Right ventricle myocardium inferior (tissue), 1 donor: ENCODE results near the gene ZNF513. TPM values are rescaled to one million over a fixed set of nuclear protein-coding genes. Genes with fewer than 3 reads are reported as not detected.
"Not testable (repeated sequence)": the region's sequence is repeated elsewhere in the genome, so short reads cannot be mapped to it uniquely, and the experiment has no call there.

ENCODE experiments used
- ATAC-seq: fragments of 200-7000 bp; cut with Tn5 transposase; one replicate; pipeline ENCODE4 v1.9.1; 2020; ENCODE audit warnings: mild to moderate bottlenecking, moderate library complexity
- DNase-seq: peaks from one replicate; pipeline ENCODE4 v3.0.0; 2021; ENCODE audit errors: missing footprints
- intact Hi-C: fragments of 100-400 bp; cut with DNase I; formaldehyde crosslinking; loops from one replicate; pipeline ENCODE4 v1.11.0; 2022
- total RNA-seq: library from RNA; stranded (reverse); fragmentation: NEBNext Ultra II Directional; extraction: Animal tissue kit (Norgen Biotek cat#: 25700); gene quantifications from one replicate; pipeline ENCODE4 v1.2.1, GENCODE V29; 2021
- donor health status: DM: no; HTN: yes; CAD: no; lungs with severe emphysema.

ZNF513 gene
- total RNA-seq, 1 donor from 2014 or later, result 6.8 TPM

DNA sequence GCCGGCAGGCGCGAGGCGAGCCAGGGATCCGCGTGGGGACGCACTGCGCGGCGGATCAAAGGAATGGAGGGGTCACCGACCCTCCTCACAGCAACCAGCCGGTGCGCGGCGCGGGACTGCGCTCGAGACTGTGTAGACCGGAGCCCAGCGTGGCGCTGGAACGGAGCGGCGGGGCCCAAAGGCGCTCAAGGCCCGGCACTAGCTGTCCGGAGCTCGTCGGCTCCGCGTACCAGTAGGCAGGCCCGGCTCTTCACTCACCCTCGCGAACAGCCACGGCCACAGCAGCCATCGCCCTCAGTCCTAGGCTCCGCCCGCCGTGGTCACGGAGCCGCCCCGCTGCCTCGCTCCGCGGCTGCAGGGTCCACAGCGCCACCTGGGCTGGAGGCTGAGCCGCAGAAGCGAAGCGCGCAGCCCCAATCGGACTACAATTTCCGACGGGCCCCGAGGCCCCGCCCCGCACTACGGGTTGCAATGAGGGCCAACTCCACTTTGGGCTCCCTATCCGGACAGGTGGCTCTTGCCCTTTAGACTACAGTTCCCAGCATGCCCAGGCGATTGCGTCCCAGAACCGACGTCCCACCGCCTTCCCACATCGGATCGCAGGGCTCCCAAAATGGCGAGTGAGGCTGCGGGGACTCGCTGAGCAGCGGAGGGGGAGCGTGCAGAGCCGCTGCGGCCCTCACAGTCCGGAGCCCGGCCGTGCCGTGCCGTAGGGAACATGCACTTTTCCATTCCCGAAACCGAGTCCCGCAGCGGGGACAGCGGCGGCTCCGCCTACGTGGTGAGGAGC lies 10.3 kb downstream of the ZNF513 start, which contains the start of the genes EIF2B4 and SNX17:
Gene EIF2B4 (minus strand): TSS at position 313 of the 790 bp plus-strand sequence. CDS start 24 bp downstream, at position 289.
Gene SNX17 (plus strand): TSS at position 591 of the 790 bp plus-strand sequence. CDS start 128 bp downstream, at position 719.
- peak; percentile 97 for ATAC-seq

DNA sequence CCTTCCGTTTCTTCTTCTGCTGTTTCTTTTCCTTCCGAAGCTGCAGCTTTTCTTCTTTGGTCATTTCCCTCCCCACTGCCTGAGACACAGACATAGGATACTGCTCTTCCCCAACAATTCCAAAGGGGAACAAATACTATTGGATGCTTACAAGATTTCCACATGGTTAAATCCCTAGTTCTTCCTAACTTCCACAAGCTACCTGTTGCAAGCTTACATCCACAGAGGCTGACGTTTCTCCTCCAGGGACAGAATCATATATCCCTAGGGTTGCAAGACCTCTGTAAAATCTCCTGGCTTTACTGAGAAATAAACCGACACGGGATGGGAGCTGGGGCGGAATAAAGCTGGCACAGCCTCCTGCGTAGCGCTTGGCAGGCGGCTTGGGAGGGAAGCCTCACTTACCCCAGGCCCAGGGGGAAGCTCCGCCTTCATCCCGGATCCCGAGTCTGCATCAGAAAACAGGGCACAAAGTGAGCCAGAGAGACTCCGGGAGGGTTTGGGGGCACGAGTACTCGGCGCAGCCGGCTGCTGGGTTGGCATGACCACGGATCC lies 11.0 kb downstream of the ZNF513 start:
- ATAC-seq (peak; percentile 38), DNase-seq (no peak)
- intact Hi-C loops, result loop anchor here (2.0 to 5.0 kb wide), 5 partner anchors 13 to 157 kb away; partner anchors contain the start of genes ATRAID, GTF3C2, MPV17 and NRBP1

More for the DNA sequence above, 10.3 kb downstream of the ZNF513 start, which contains the start of the genes EIF2B4 and SNX17:
- intact Hi-C loops, result loop anchor here (2.0 to 5.0 kb wide), 5 partner anchors 13 to 158 kb away; partner anchors contain the start of genes ATRAID, GTF3C2, MPV17 and NRBP1
- peak; percentile 99 for DNase-seq

DNA sequence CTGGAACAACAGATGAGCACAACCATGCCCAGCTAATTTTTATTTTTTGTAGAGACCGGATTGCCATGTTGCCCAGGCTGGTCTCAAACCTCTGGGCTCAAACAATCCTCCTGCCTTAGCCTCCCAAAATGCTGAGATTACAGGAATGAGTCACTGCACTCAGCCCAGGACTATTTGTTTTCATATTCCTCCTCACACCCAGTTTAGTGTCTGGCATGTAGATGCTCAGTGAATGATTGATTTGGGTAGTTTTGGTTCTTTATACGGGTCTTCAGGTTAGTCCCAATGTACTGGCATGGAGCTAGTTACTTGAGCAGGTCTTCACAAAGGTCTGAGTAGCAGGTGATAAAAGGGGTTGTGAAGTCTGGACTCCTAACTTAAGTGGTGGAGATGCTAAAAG lies 16.6 kb downstream of the ZNF513 start:
- intact Hi-C loops, result no loop called here
- ATAC-seq, result no peak
- DNase-seq, result no peak

DNA sequence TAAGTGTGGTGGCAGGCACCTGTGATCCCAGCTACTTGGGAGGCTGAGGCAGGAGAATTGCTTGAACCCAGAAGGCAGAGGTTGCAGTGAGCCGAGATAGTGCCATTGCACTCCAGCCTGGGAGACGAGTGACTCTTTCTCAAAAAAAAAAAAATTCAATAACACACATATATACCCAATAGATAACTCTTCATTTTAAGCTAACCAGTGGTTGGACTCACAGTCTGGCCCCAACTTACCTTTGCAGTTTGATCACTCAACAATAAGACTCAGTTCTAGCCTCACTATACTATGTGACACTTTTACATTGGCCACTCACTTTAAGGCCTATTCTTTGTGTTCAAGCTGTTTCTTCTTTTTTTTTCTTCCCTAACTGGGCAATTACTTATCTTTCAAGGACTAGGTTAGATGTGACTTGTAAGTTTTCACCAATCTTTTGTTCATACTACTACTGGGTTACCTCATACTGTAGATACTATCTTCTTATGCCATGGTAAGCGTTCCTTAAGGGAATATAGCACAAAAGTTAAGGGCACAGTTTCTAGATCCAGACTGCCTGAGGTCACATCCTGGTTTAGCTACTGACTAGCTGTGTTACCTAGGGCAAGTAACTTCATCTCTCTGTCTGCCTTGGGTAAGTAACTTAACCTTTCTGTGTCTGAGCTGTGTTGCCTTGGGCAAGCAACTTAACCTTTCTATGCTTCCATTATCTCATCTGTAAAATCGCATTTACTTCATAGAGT lies 17.7 kb downstream of the ZNF513 start:
- no peak for DNase-seq
- ATAC-seq, result no peak
- intact Hi-C loops, result no loop called here

DNA sequence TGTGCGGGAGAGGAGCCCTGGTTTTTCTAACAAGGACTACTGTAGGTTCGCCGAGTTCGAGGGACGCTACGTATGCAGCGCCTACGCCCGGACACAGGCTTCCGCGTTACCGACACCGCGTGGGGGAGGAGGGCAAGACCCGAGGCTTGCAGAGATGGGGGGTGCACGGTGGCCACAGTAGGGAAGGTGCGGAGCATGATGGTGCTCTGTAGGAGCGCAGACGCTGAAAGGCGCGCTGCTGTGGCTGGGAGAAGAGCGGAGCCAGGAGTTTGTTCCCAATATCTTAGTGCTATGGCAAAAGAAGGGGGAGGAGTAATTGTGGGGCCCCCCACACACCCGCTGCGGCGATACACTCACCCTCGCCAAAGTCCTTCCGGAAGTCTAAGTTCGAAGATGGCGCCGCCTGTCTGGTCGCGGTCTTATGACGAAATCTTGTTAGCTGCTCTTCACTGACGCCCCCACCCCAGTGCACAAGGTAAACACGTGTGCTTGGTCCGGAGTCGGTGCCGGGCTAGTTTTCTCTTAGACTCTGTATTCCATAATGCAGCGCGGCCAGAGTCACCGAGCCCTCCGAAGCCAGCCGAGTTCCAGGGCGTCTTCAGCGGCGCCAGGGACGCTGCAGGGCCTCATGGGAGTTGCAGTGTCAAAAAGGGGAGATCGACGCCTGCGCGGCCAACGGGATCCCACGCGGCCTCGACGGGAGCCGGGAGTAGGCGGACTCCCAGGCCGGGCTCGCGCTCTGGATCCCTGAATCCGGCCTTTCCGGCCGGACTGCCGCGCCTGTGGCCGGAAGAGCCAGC lies 24.0 kb downstream of the ZNF513 start, which contains the start of gene GTF3C2:
Gene GTF3C2 (minus strand): TSS at position 383 of the 800 bp plus-strand sequence. CDS start 13,210 bp downstream, outside the sequence.
- intact Hi-C loops, result loop anchor here (2.0 kb wide), 1 partner anchor 14 kb away; the partner anchor contains the start of genes EIF2B4 and SNX17
- DNase-seq (peak; percentile 97), ATAC-seq (peak; percentile 97)

- intact Hi-C loops, result loop anchor here (2.0 kb wide), 1 partner anchor 15 kb away; the partner anchor contains the start of genes EIF2B4 and SNX17
- DNase-seq (no peak), ATAC-seq (peak; percentile 6)
Observed at GRCh38 chr2:27356056-27356381, 24.5 kb downstream of the ZNF513 start.

- intact Hi-C loops, result loop anchor here (2.0 kb wide), 1 partner anchor 54 kb away; the partner anchor contains the start of gene PPM1G
- ATAC-seq, result no peak
- DNase-seq, result no peak
Observed at GRCh38 chr2:27354597-27354927, 26.0 kb downstream of the ZNF513 start.

DNA sequence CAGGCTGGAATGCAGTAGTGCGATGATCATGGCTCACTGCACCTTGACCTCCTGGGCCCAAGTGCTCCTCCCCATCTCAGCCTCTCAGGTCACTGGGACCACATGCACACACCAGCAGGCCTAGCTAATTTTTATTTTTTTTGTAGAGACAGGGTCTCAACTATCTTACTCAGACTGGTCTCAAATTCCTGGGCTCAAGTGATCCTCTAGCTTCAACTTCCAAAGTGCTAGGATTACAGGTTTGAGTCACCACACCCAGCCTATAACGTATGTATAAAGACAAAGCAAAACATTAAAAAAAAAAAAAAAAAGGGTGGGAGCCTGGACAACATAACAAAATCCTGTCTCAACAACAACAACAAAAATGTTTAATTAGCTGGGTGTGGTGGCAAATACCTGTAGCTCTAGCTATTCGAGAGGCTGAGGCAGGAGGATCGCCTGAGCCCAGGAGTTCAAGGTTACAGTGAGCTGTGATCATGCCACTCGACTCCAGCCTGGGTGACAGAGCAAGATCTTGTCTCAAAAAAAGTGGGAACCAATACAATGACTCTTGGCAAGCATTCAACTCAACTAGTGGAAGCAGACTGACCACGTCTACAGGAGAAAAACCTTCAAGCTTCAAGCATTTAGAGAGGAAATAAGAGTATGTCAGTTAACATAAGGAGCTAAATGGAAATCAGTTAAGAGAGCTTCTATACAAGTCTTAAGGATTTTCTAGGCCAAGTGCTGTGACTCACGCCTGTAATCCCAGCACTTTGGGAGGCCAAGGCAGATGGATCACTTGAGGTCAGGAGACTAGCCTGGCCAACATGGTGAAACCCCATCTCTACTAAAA lies 26.6 kb downstream of the ZNF513 start:
- intact Hi-C loops, result loop anchor here (2.0 kb wide), 1 partner anchor 55 kb away; the partner anchor contains the start of gene PPM1G
- DNase-seq (no peak), ATAC-seq (no peak)

GRCh38 chr2:27353386-27353761 lies 27.2 kb downstream of the ZNF513 start:
- ATAC-seq, intact Hi-C loops, DNase-seq: not testable (repeated sequence)

DNA sequence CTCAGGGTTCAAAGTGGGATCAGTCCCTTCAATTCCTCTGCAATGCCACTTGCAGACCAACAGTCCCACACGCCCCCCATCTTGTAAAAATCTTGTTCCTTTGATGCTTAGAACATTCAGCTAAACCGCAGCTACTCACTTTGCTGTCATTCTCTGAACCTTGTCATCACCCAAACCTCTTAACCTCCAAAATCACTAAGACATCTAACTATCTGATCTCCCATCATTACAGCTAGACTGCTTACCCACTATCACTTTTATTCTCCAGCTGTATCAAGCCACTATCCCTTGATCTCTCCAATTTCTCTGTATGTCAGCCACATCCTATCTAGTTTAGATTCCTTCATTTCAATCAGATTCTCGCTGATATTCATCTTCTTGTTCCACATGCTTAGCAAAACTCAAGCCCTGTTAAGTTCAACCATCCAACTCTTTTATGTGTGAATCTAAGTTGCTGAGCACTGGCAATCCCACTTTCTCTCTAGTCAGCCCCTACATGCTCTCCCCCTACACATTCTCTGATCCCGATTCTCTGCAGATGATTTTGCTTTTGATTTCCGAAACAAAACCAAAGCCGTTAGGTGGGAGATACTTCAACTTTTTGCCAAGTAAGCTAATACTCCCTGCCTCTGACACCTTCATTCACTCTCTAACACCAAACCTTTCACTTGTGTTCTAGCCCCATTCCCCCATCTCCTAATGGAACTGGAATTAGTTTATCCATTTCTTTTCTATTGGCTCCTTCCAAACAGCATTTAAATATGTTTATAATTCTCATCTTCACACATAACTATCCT lies 28.5 kb downstream of the ZNF513 start:
- no peak for ATAC-seq
- no peak for DNase-seq
- intact Hi-C loops, result no loop called here

DNA sequence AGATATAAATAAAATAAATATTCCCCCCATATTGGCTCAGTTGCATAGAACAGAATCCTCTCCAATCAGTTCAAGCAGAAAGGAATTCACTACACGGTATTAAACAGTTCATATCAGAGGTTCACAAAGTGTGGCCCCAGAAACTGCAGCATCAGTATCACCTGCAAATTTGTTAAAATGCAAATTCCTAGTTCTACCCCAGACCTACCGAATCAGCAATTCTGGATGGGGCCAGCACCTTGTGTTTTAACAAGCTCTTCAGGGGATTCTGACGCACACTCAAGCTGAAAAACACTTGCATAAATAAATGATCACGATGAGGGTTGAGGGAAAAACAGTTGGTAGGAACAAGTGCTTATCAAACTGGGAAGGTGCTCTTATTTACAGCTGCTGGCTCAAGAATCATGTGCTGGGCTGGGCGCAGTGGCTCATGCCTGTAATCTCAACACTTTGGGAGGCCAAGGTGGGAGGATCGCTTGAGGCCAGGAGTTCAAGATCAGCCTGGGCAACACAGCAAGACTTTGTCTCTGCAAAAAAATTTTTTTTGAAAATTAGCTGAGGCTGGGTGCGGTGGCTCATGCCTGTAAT lies 30.3 kb downstream of the ZNF513 start:
- intact Hi-C loops, result no loop called here
- ATAC-seq (no peak), DNase-seq (no peak)

DNA sequence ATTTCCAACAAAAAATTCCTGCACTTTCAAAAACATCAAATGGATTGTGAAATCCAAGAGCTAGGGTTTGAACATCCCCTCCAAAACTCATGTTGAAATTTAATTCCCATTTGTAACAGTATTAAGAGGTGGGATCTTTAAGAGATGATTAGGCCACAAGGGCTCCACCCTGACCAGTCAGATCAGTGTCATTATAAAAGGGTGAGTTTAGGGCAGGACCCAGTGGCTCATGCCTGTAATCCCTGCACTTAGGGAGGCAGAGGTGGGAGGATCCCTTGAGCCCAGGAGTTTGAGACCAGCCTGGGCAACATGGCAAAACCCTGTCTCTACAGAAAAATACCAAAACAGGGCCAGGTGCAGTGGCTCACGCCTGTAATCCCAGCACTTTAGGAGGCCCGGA lies 32.9 kb downstream of the ZNF513 start:
- intact Hi-C loops, result no loop called here
- ATAC-seq (no peak), DNase-seq (no peak)

GRCh38 chr2:27336173-27336572 lies 44.4 kb downstream of the ZNF513 start:
- intact Hi-C loops, result no loop called here
- DNase-seq, result no peak
- no peak for ATAC-seq

- intact Hi-C loops, result no loop called here
- no peak for ATAC-seq
- DNase-seq, result no peak
Observed at GRCh38 chr2:27335311-27335710, 45.2 kb downstream of the ZNF513 start.
